Measurements from ENCODE around the gene ZBTB47. TPM values are rescaled to one million over a fixed set of nuclear protein-coding genes. Genes with fewer than 3 reads are reported as not detected.
A peak's percentile ranks its signal among the peaks of the same experiment; 100 is the strongest.

Gene ZBTB47
- polyA plus RNA-seq, 3 donors: 14.5 to 15.6 (median 15.2) TPM

GRCh38 chr3:42652611-42653302 lies 740 bp upstream of the ZBTB47 start:
- no peak for DNase-seq (ENCODE audit: low read depth in 3 of 3, low spot score in 2 of 3)

GRCh38 chr3:42653303-42653559 lies 266 bp upstream of the ZBTB47 start:
- DNase-seq (ENCODE audit: low read depth in 3 of 3, low spot score in 2 of 3): no peak

- DNase-seq (ENCODE audit: low read depth in 3 of 3, low spot score in 2 of 3): peak in 1 of 3 donors; percentile 39
Observed at GRCh38 chr3:42654331-42655201, 1.1 kb downstream of the ZBTB47 start.

- no peak for DNase-seq (ENCODE audit: low read depth in 3 of 3, low spot score in 2 of 3)
Observed at GRCh38 chr3:42655331-42655888, 1.9 kb downstream of the ZBTB47 start.

GRCh38 chr3:42655980-42656679 lies 2.6 kb downstream of the ZBTB47 start:
- no peak for DNase-seq (ENCODE audit: low read depth in 3 of 3, low spot score in 2 of 3)

- no peak for DNase-seq (ENCODE audit: low read depth in 3 of 3, low spot score in 2 of 3)
Observed at GRCh38 chr3:42656680-42657610, 3.4 kb downstream of the ZBTB47 start.

GRCh38 chr3:42657675-42658074 lies 4.2 kb downstream of the ZBTB47 start:
- DNase-seq (ENCODE audit: low read depth in 3 of 3, low spot score in 2 of 3): no peak

GRCh38 chr3:42658091-42658770 lies 4.7 kb downstream of the ZBTB47 start:
- DNase-seq (ENCODE audit: low read depth in 3 of 3, low spot score in 2 of 3): no peak

GRCh38 chr3:42658771-42659390 lies 5.4 kb downstream of the ZBTB47 start:
- no peak for DNase-seq (ENCODE audit: low read depth in 3 of 3, low spot score in 2 of 3)

GRCh38 chr3:42659451-42660130 lies 6.1 kb downstream of the ZBTB47 start:
- no peak for DNase-seq (ENCODE audit: low read depth in 3 of 3, low spot score in 2 of 3)

- DNase-seq (ENCODE audit: low read depth in 3 of 3, low spot score in 2 of 3): no peak
Observed at GRCh38 chr3:42660131-42660715, 6.7 kb downstream of the ZBTB47 start.

- no peak for DNase-seq (ENCODE audit: low read depth in 3 of 3, low spot score in 2 of 3)
Observed at GRCh38 chr3:42660898-42661297, 7.4 kb downstream of the ZBTB47 start.

- no peak for DNase-seq (ENCODE audit: low read depth in 3 of 3, low spot score in 2 of 3)
Observed at GRCh38 chr3:42661593-42662022, 8.1 kb downstream of the ZBTB47 start.

- no peak for DNase-seq (ENCODE audit: low read depth in 3 of 3, low spot score in 2 of 3)
Observed at GRCh38 chr3:42662037-42662812, 8.7 kb downstream of the ZBTB47 start.

- DNase-seq (ENCODE audit: low read depth in 3 of 3, low spot score in 2 of 3): no peak
Observed at GRCh38 chr3:42662813-42663535, 9.5 kb downstream of the ZBTB47 start.

- DNase-seq (ENCODE audit: low read depth in 3 of 3, low spot score in 2 of 3): no peak
Observed at GRCh38 chr3:42663581-42664437, 10.3 kb downstream of the ZBTB47 start.

All from right renal cortex interstitium (tissue), 3 donors.